Measurements from ENCODE around the gene PTPRN.
A peak's percentile ranks its signal among the peaks of the same experiment; 100 is the strongest.

The PTPRN gene

GRCh38 chr2:219245899-219246230 lies 63.3 kb downstream of the PTPRN start:
- WGBS, 2 experiments, result 38 to 41% methylated on average over 10 of the region's 10 CpGs
- H3K27ac ChIP-seq (ENCODE audit: insufficient read depth, low read depth, low read length, poor library complexity, severe bottlenecking), result peak overlapping the region; percentile 98

GRCh38 chr2:219245148-219245898 lies 63.9 kb downstream of the PTPRN start, which contains the start of the genes GLB1L and STK16:
GLB1L (minus strand) TSS chr2:219245444; CDS start chr2:219243573, 1,871 bp downstream.
STK16 (plus strand) TSS chr2:219245479; CDS start chr2:219246000, 521 bp downstream.
- Histone ChIP-seq H3K4me1 (ENCODE audit: control insufficient read depth, insufficient read depth, low read length) (peaks cover 9% of the 10 kb centered on the region), H3K9me3 (ENCODE audit: control insufficient read depth, low read length) (no peaks in the 10 kb centered on the region), H3K4me3 (ENCODE audit: insufficient read depth, low read depth, low read length) (peak within 1 kb of the TSS; percentile 95), H3K36me3 (ENCODE audit: control insufficient read depth, insufficient read depth, low read length) (peaks cover 5% of the 10 kb centered on the region), H3K27me3 (ENCODE audit: control insufficient read depth, insufficient read depth, low read length, poor library complexity, severe bottlenecking) (no peaks in the 10 kb centered on the region), H3K27ac (ENCODE audit: insufficient read depth, low read depth, low read length, poor library complexity, severe bottlenecking) (peak within 1 kb of the TSS; percentile 98)
- 1 to 2% methylated on average over 46 of the region's 46 CpGs for WGBS, 2 experiments

More at GRCh38 chr2:219245899-219246230, 63.3 kb downstream of the PTPRN start:
- Histone ChIP-seq H3K9me3 (ENCODE audit: control insufficient read depth, low read length) (no peaks in the 10 kb centered on the region), H3K4me3 (ENCODE audit: insufficient read depth, low read depth, low read length) (peak overlapping the region; percentile 95), H3K4me1 (ENCODE audit: control insufficient read depth, insufficient read depth, low read length) (peaks cover 9% of the 10 kb centered on the region), H3K36me3 (ENCODE audit: control insufficient read depth, insufficient read depth, low read length) (peaks cover 5% of the 10 kb centered on the region), H3K27me3 (ENCODE audit: control insufficient read depth, insufficient read depth, low read length, poor library complexity, severe bottlenecking) (peaks cover under 1% of the 10 kb centered on the region)

- peaks cover 9% of the 10 kb centered on the region for H3K4me1 ChIP-seq (ENCODE audit: control insufficient read depth, insufficient read depth, low read length)
- WGBS, 2 experiments, result 54% methylated on average over 6 of the region's 6 CpGs
- peak overlapping the region; percentile 95 for H3K4me3 ChIP-seq (ENCODE audit: insufficient read depth, low read depth, low read length)
- no peaks in the 10 kb centered on the region for H3K27me3 ChIP-seq (ENCODE audit: control insufficient read depth, insufficient read depth, low read length, poor library complexity, severe bottlenecking)
- peak overlapping the region; percentile 98 for H3K27ac ChIP-seq (ENCODE audit: insufficient read depth, low read depth, low read length, poor library complexity, severe bottlenecking)
- peaks cover 5% of the 10 kb centered on the region for H3K36me3 ChIP-seq (ENCODE audit: control insufficient read depth, insufficient read depth, low read length)
- H3K9me3 ChIP-seq (ENCODE audit: control insufficient read depth, low read length), result no peaks in the 10 kb centered on the region
Observed at GRCh38 chr2:219244789-219245147, 64.4 kb downstream of the PTPRN start.

- Histone ChIP-seq H3K4me3 (ENCODE audit: insufficient read depth, low read depth, low read length) (no peak overlapping the region), H3K27ac (ENCODE audit: insufficient read depth, low read depth, low read length, poor library complexity, severe bottlenecking) (no peak overlapping the region), H3K27me3 (ENCODE audit: control insufficient read depth, insufficient read depth, low read length, poor library complexity, severe bottlenecking) (no peaks in the 10 kb centered on the region), H3K4me1 (ENCODE audit: control insufficient read depth, insufficient read depth, low read length) (peaks cover 9% of the 10 kb centered on the region), H3K9me3 (ENCODE audit: control insufficient read depth, low read length) (no peaks in the 10 kb centered on the region), H3K36me3 (ENCODE audit: control insufficient read depth, insufficient read depth, low read length) (peaks cover 5% of the 10 kb centered on the region)
- WGBS, 2 experiments, result 91% methylated on average over 28 of the region's 28 CpGs
Observed at GRCh38 chr2:219243291-219243761, 65.9 kb downstream of the PTPRN start.
